Measurements from ENCODE around the gene PDE6D.

PDE6D gene

DNA sequence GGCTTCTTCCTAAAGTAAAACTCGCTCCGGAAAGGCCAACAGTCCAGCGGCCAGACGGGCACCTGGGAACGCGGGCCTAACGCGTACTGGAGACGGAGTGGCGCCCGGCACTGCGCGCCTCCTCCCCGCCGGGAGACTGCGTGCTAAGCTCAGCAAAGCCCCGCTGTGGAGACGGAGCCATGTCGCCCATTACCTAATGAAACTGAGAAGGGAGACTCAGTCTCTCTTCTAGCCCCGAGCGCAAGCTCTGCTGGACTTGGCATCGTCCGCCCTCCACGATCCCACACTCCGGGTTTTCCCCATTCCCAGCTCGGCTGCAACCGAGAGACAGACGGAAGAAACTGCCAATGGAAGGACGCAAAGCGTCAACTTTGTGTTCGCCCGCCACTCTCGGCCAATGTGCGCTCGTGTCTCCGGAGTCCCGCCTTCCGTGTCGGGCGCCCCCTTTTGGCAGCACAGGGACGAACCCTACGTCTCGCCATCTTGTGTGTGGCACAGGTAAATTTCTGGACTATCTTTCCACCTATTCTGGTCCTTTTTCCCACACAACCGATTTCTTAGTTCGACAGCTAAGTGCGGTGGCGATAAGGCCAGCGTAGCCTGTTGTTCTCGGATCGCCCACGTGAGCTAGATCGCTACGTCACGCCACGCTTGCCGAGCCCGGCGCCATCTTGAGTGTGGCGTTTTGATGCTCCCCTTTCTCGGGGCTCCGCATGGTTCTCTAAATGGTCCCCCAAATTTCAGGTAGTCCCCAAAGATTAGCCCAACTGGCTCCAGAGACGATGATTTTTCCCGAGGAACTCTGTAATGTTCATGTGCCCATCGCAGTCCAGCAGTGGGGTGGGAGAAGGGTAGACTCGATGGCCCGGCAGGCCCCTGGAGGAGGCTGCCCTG lies 74.1 kb downstream of the PDE6D start:
- peak; percentile 97 for DNase-seq

DNA sequence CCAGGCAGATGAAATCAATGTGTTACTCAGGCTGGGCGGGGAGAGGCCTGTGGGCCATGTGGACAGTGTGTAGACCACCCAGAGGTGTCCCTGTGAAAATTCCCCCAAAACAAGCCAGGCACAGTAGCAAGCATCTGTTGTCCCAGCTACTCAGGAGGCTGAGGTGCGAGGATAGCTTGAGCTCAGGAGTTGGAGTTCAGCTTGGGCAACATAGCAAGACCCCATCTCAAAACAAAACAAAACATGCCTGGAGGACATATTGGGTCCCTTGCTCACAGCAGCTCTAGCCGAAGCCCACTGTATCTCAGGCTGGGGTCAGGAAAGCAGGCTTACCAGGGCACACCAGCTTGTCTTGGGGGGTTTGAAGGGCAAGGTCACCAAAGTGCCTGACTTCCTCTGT lies 77.1 kb downstream of the PDE6D start:
- no peak for DNase-seq

DNA sequence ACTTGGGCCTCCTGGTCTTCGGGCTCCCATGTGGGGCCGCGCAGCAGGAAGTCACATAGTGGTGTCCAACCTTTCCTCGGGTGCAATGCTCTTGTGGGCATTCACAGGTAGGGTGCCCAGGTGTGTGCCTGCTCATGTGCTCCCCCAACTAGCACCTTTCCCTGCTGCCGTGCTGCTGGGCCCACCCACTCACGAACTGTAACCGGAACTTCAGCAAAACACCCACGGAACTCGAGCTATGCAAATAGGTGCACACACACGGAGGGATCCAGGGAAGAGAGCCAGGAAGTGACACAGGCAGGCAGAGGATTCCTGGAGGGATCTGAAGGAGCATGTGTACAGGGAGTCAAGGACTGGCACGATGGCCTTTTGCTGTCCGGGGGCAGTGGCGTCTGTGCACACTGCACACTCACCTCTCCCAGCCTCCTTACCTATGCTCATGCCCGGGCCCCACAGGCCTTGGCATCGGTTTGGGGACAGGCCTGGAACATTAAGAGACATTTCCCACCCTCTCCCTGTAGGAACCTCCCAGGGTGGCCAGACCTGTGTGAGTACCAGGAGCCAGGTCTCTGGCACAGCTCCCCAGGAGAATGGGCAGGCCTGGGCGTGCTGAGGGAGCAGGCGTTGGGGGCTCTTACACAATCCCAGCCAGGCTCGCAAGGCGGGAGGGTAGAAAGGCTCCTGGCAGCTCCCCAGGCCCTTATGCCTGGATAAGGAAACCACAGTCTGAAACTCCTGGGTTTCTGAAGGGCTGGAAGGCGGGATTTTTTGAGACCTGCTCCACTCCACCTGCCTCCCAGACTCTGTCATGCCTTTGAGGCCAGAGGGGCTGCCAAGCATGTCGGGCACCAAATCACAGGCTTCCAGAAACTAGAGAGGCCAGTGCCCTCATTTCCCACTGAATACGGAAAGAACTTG lies 79.4 kb downstream of the PDE6D start:
- DNase-seq: no peak

DNA sequence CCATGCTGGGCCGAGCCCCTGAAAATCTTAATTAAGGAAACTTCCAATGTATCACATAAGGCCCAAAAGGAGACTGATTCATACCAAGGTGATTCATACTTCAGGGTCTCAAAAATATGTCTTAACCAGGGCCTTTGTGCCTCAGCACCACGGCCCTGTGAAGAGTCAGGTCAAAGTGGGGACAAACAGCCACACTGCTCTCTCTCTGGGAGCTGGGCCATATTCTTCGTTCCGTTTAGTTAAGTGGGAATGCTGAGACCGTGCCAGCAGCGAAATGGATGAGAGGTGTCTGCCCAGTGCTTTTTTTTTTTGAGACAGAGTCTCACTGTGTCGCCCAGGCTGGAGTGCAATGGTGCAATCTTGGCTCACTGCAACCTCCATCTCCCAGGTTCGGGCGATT lies 82.1 kb downstream of the PDE6D start:
- DNase-seq: no peak

DNA sequence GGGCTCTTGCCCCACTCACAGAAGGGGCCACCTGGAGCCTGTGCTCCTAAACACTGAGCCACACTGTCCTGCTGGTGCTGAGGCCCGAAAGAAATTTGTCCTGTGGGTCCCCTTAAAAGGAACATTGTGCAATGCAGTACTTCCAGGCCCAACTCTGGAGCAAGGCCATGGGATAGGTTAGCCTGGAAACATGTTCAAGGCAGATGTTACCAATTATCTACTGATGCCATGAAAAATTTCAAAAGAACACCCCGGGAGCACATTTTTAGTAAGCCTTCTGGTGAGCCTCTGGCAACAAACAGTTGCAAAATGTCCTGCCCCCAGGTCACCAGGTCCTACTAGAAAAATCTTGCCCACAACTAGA lies 85.1 kb downstream of the PDE6D start:
- no peak for DNase-seq

DNA sequence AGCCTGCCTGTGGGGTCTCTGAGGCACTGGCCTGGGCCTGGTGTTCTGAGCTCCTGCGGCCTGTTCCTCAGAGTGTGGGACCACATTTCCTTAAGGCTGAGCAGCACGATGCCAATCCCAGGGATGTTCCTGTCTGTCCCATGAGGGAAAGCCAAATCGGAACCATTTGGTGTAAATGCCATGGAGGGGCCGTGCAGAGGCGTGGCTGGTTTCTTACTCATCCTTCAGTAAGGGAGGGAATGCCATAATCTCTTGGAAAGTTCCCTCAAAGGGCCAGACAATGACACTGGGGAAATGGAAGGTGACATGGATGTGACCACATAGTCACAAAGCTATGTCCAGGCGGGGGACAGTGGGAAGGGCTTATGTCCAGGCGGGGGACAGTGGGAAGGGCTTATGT lies 87.1 kb downstream of the PDE6D start:
- DNase-seq: no peak

DNA sequence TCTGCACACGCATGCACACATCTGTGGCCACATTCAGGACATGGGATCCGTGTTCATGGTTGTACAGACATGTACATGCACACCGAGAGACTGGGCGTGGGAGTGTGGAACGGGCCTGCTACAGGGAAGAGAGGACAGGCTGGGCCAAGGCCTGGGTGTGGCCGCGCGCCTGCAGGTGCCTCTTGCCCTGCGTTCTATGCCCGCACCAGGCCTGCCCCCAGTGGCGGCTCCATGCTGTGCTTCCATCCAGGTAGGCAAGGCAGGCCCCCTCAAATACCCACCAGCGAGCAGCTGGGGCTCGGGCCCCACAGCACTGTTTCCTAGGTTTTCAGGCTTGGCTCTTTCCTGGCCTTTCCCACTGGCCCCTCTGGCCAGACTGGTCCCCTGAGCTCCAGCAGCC lies 88.2 kb downstream of the PDE6D start:
- no peak for DNase-seq

DNA sequence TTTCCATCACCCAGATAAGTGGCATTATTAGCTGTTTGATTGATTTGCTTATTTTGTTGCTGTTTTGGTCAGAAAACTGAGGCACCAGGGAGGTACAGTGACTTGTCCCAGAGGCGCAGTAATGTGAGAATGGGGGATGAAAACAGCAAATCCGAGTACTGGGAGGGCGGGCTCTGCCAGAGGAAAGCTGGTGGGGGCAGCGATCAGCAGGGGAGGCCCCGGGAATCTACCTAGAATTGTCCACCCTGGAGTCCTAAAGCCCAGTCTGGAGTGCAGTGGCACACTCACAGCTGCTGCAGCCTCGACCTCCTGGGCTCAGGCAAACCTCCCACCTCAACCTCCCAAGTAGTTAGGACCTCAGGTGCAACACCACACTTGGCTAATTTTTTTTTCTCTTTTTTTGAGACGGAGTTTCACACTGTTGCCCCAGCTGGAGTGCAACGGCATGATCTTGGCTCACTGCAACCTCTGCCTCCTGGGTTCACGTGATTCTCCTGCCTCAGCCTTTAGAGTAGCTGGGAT lies 89.8 kb downstream of the PDE6D start:
- DNase-seq: no peak

DNA sequence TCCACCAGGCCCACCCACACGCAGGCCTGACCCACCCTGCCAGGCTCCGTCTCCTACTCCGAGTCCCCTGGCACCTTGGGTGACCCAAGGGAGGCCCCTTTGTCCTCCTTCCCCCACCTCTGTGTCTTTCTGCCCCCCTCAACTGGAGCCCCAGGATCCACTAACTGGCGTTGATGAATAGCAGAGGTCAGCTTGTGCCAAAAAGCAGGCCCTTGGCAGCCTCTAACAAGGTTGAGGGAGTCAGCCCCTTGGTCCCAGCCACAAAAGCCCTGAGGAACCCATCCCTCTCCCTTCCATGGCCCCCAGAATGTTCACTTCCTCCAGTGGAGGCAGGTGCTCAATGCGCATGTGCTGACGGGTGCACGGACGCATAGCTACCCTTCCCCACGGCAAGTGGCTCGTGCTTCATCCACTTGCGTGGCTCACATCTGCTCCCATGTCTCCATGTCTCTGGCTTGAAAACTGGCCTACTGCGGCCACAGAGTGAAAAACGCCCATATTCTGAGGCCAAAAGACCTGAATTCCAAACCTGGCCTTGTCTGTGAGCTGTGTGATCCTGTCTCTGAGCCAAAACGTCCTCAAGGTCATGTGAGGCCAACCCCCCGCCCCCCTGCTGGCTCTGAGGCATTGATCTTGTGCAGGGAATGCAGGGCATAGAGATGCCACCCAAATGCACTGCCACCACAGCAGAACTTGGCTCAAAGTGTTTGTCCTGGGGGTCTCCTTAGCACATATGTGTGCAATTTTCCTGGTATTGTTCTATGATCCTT lies 91.8 kb downstream of the PDE6D start:
- DNase-seq: no peak

DNA sequence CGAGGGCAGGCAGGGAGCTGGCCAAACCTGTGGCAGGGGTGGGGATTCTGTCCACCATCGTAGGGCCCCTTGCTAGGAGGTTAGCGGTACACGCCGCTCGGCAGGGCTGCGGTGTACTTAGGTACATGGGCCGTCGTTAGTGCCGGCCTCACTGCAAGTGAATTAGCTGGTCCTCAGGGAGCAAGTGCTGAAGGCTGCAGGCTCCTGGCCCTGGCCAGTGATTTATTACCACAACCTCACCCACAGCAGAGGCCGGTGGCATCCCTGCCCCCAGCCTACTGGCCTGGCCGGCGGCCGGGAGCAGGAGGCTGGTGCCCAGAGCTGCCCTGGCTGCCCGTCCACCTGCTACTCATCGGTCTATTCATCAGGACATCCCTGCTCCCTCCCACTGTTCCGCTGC lies 92.4 kb downstream of the PDE6D start:
- DNase-seq: no peak

DNA sequence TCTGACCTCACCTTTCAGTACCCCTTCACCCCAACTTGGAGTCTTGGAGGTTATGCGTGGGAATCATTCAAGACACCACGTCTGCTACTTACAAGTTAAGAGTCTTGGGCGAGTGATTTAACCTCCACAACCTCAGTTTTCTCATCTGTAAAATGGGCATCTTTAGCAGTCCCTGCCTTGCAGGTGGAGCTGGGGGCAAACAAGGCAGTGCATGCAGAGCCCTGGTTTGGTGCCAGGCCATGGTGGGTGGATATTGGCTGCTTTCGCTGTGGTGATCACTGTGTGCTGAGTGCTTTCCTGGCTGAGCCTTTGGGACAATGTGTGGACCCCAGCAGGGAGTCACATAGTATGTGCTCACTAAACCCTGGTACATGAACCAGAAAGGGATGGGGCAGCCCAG lies 93.1 kb downstream of the PDE6D start:
- DNase-seq: no peak

DNA sequence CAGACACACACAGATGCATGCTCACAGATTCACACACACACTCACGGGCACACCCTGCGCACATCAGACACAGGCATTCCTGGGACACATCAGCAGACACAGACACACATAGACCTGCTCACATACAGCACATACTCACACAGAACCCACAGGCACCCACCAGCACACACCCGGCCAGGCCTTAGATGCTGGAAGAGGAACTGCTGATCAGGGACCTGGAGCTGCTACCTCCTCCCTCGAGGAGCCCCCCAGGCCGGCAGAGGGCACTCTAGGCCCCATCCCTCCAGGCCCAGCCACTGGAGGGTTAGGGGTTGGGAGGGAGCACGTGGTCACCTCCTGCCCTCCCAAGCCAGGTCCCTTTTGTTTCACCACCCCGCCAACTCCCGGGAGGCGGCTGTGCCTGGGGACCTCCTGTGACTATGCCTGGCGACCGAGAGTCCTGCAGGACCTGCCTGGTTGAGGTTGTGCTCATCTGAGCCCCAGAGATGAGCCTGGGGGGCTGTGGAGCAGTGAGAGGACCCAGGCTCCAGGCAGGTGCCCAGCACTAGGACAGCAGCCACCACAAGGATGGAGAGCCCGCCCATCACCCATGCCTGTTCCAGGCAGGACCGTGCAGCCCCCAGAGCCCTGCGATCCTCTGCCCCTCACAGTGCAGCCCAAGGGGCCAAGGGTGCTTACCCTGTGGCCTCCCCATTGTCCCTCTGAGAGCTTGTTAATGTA lies 93.8 kb downstream of the PDE6D start:
- DNase-seq: no peak

DNA sequence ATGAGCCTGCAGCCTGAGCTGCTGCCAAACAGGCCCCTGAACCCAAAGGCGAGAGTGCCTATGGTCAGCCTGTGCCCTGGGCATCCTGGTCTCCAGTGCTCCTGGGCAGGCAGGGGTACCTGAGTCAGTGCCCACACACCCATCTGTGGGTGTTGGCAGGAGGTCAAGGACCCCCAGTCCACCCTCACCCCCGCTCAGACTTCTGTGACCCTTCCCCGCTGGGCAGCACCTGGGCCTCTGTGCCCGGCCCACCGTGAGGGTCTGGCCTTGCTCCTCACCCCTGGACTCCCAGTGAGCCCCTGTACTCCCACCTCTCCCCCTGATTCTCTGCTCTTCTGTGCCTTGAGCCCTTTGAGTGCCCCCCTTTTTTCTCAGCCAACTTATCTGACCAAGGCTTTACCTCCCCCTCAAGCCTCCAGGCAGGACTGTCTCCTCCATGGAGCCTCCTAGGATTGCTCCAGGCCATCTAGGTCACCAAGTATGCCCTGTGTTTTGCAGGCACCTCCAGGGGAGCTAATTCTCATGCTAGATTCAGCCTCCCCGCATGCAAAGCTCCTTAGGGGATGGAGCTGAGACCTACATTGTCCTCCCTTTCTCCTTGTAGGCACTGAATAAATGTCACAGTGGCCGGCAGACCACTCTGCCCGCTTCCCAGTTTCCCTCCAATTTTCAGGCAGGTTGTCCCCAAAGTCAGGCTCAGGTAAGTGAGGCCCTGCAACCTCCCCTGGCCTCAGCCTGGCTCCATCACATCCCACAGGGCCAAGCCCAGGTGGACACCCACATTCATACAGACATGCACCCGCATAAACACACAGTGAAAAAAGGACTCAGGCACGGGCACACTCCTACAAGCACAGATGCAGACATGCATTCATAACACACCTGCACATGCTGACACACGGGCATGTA lies 94.6 kb downstream of the PDE6D start:
- DNase-seq: no peak

DNA sequence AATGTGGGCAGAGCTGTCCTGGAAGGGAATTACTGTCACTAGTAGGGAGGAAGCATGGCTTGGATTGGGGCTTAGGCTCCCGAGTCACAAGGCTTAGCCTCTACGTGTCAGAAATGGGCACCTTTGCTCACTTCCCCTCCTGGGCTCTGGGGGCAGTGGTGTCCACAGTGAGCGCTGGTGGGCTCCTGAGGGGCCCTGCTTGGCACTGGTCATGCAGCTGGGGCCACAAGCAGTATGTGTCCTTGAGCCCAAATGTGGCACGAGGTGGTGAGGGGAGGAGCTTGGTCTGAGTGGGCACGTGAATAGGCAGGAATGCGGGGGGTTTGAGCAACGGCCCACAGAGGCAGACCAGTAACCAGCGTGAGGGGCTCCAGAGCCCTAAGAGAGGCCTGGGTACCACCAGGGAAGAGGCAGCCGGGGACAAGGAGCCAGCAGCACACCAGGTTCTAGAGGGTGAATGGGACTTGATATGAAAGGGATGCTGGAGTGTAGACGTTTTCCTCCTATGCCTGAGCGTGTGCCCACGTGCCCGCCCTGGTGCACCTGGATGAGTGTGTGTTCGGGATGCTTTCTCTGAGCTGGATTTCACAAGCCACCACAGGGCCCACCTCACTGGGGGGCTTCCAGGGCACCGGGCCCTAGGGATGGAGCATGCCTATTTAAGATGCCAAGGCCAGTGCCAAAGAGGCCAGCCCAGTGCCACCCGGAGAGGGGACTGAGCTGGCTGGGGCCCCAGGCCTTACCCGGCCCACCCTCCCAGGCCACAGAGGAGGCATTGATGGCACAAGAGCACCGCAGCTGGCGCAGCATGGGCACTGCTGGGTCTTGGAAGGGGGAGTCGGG lies 95.5 kb downstream of the PDE6D start:
- DNase-seq: no peak

DNA sequence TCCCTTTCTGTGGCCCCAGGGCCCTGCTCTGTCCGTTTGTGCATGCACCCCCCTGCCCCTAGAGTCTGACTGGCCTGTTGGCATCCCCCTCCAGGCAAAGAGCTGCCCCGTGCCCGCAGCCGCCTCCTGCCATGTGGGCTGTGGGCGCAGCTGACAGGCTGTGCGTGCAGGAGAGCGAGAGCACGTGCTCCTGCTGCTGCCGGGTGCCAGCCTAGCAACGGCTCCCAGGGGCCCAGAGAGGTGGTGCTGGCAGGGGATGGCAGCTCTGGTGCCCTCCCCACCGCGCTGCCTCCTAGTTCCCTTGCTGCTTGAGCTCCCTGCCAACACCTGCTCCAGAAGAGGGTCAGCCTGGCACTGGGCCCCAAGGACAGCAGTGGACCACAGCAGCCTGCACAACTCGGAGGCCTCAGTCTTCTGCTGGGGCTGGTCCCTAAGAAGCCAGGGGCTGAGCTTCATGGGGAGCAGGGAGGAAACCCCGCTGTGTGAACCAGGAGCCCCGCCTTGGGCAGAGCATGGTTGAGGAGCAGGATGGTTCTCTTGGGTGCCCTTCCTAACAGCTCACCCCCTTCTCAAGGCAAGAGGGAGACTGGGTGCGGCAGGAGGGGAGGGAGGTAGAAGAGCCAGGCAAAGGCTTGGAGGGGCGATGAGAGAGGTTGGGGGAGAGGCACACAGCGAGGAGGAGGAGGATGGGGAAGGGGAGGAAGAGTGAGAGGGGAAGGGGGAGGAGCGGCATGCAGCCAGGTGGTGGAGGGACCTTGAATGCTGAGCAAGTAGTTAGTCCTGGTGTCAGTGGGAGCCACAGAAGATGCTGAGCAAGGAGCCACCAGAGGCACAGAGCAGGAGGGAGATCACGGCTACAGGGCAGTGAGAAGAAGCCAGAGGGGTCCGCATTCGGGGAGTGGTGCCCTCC lies 96.5 kb downstream of the PDE6D start:
- DNase-seq: no peak

DNA sequence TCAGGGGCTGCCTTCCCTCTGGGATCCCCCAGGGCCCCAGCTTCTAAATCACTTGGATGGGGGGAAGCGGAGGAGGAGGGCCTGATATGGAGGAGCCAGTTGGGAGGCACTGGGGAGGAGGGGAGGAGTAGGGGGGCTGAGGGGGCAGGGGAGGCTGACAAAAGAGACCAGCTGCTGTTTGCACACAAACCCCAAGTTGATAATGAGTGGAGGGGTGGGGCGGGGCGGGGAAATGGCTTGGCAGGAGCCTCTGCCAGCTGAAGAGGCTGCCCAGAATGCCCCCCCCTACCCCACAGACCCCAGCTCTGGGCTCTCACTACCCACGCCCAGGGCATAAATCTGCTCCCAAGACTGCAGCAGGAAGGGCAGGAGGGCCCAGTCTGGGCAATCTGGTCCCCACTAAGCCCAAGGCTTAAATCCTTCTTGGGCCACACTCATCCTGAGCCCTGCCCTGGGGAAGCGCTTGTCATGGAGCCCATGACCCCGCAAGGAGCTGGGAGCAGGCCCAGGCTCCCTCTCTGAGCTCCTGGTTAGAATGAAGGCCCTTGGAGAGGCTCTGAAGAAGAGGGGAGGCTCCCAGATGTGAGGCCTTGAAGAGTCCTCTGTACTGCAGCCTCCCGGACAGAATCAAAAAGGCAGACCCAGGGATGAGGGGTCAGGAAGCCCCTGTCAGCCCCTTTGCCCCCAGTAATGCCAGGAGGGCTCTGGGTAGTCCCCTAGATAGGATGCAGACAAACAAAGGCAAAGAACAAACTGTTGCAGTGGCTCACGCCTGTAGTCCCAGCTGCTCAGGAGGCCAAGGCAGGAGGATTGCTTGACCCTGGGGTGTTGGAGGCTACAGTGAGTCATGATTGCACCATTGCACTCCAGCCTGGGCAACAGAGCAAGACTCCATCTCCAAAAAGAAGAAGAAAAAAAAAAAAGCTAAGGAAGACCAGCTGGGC lies 97.5 kb downstream of the PDE6D start:
- no peak for DNase-seq

DNA sequence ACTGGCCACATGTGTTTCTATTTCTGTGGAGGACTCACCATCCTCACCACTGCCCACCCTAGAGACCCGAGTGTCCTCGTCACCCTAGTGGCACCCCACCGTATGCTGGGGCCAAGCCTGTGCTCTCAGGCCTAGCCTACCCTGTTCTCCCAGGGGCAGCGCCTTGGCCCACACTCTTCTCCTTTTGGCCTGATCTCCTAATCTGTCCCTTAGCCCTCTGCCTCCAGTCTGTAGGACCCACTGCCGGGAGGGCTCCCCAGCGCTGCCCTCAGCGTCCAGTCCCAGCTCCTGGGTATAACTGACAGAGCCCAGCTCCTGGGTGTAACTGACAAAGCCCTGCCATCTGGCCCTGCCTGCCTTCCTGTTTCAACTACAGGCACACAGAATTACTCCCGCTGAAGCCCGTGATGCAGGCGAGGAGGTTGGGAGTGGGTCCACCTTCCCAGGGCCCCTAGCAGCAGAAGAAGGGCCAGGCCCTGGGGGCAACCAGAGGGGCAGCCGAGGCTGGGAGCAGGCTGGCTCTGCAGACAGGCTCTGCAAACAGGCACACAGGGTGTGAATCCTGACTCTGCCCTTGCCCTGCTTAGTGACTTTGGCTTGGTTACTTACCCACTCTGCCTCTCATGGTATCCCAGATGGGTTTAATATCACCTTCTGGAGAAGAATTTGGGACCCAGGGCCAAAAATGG lies 98.3 kb downstream of the PDE6D start:
- no peak for DNase-seq

Measured in amniotic stem cell (primary cell).